ENCODE data around the gene NANP.

Gene NANP

DNA sequence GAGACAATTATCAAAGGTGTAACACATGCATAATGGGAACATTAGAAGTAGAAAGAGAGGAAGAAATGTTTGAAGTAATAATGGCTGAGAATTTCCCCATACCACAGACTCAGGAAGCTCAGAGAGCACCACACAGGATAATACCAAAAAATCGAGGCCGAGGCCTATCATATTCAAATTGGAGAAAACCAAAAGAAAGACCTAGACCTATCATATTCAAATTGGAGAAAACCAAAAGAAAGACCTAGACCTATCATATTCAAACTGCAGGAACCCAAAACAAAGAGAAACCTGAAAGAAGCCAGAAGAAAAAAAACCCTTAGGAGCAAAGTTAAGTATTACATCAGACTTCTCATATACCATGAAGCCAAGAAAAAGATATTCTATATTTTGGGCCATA, 56.5 kb downstream of the NANP start:
- DNase-seq, result no peak

DNA sequence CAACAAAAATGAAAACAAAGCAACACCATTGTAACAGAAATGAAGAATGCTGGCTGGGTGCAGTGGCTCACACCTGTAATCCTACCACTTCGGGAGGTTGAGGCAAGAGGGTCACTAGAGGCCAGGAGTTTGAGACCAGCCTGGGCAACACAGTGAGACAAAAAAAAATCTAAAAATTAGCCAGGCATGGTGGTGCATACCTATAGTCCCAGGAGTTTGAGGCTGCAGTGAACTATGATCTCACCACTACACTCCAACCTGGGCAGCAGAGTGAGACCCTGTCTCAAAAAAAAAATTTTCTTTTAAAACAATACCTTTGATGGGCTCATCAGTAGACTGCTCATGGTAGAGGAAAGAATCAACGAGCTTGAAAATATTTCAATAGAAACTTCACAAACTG, 57.0 kb downstream of the NANP start:
- DNase-seq, result no peak

DNA sequence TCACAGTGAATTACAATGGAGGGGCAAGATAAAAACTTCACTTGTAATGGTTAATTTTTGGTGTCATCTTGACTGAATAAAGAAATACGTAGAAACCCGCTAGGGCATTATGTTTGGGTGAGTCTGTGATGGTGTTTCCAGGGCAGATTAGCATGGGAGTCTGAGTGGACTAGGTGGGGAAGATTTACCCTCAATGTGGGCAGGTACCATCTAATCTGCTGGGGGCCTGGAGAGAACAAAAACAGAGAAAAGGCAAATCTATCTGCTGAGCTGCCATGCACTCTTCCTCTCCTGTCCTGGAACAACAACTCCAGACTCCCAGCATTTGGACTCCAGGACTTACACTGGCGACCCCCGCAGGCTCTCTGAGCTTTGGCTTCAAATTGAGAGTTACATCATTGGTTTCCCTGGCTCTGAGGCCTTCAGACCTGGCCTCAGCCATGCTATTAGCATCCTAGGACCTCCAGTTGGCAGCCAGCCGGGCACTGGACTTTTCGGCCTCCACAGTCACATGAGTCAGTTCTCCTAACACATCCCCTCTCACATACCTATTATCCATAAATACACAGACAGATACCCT, 58.1 kb downstream of the NANP start:
- DNase-seq, result no peak

DNA sequence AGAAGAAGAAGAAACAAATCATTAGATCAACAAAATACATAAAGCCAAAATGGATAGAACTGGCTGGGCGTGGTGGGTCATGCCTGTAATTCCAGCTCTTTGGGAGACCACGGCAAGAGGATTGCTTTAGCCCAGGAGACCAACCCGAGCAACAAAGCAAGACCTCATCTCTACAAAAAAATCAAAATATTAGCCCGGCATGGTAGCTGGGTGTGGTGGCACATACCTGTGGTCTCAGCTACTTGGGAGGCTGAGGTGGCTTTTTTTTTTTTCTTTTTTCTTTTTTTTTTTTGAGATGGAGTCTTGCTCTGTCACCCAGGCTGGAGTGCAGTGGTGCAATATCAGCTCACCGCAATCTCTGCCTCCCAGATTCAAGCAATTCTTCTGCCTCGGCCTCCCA, 59.9 kb downstream of the NANP start:
- DNase-seq, result no peak

DNA sequence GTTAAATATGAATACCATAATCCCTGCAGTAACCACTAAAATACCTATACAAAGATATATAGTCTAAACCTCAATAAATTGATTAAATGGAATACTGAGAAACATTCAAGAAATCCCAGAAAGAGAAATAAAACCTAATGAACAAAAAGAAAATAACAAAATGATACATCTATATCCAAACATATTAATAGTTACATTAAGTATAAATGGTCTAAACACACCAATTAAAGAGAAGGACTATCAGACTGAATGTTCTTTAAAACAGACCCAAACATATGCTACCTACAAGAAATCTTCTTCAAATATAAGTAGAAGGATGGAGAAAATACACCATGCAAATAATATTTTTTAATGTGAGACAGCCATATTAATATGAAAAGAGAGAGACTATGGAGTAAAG, 60.5 kb downstream of the NANP start:
- no peak for DNase-seq
